OCI-LY7 (cell line): ENCODE results near the gene FOXB1.

ENCODE experiments used
- CTCF ChIP-seq: fragments of 200-600 bp; sonication (generic); conservative IDR thresholded peaks from 2 replicates; pipeline ENCODE4 v1.5.1; 2014; ENCODE audit warnings: mild to moderate bottlenecking, antibody characterized with exemption, low read length, moderate library complexity, mixed read lengths
- EZH2phosphoT487 ChIP-seq: fragments of 200-600 bp; sonication (generic); IDR thresholded peaks from 2 replicates; pipeline ENCODE4 v1.6.1; 2018; ENCODE audit warnings: low read depth, borderline replicate concordance, mild to moderate bottlenecking, mixed run types, antibody characterized with exemption, low read length, moderate library complexity, mixed read lengths

DNA sequence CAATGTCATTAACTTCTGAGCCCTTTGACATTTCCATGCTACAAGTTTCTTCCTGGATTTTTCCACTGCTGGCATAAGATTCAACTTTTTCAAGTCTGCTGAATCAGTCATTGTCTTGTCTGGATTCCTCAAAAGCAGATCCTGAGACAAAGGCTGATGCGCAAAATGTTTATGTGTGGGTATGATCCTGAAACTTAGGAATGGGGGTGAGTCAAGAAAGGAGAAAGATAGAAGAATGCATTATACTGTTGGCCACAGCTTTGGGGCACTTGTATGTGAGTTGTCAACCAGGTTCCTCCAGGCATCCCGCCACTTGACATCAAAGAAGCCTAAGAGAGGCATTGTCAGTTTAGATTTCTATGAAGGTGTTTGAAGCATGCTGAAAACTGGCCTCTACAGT, 50.4 kb downstream of the FOXB1 start:
- TF ChIP-seq CTCF (no peak), EZH2phosphoT487 (no peak)
